Muscle of back (tissue), 11 donors: Measurements from ENCODE around the gene PRKAG2. TPM values are rescaled to one million over a fixed set of nuclear protein-coding genes. Genes with fewer than 3 reads are reported as not detected.
"Not testable (repeated sequence)": the region's sequence is repeated elsewhere in the genome, so short reads cannot be mapped to it uniquely, and the experiment has no call there.

Experiments
- DNase-seq, 3 donors: peaks; one replicate each; pipeline versions ENCODE4 v3.0.0 to v3.0.0-alpha.2; 2013
- polyA plus RNA-seq, 10 donors: library from polyadenylated mRNA; unstranded; fragments of 120-200 nt; gene quantifications; one replicate each; pipeline ENCODE4 v1.2.1, GENCODE V29; 2013; ENCODE audit not compliant: insufficient read length in 10 of 10

Gene PRKAG2
- polyA plus RNA-seq, 10 donors = 11.5 to 17.2 (median 15.0) TPM

GRCh38 chr7:151790095-151790829 lies 86.7 kb downstream of the PRKAG2 start:
- DNase-seq = no peak

DNA sequence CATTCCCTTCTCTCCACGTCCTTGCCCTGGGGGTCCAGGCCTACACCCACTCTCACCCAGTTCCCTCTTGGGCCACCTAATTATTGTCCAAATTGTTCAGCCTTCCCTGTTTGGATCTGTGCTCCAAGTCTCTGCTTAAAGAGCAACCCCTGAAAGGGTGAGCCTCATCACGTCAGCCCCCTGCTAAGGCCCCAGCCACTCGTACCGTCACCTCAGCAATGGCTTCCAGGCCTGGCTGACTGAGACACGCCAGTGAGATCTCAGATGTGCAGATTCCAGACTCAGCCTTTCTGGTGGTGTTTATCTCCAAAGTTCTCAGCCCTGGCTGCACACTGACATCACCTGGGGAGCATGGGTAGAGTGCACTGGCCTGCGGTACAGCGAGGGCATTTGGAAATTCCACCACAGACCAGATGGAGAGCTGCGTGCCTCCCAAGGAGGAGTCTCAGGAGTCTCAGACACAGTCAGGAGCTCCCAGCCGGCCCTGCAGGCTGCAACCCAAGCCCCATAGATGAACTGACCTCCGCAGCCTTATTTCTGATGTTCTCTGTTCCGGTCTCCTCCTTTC lies 87.5 kb downstream of the PRKAG2 start:
- no peak for DNase-seq

DNA sequence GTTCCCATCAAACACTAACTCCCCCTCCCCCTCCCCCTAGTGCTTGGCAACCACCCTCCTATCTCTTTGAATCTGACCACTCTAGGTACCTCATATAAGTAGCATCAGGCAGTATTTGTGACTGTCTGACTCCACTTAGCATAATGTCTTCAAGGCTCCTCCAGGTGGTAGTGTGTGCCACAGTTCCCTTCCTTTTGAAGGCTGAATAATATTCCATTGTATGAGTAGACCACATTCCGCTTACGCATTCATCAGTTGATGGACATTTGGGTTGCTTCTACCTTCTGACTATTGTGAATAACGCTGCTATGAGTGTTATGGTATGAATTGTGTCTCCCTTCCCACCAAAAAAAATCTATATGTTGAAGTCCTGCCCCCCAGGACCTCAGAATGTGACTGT lies 89.6 kb downstream of the PRKAG2 start:
- no peak for DNase-seq

DNA sequence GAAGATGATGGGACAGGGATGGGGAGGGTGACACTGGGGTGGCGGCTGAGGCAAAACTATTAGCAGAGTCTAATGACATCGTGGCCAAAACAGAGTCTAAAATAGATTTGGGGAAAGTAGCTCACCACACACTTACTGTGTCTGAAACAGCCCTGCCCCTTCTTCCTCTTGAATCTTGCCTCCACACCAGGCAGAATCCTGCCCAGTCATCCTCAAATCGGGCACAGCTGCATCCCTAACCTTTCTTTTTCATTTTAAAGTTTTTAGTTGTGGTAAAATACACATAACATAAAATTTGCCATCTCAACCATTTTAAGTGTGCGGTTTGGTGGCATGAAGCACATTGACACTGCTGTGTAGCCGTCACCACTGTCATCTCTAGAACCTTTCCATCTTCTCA lies 90.0 kb downstream of the PRKAG2 start:
- DNase-seq = no peak

DNA sequence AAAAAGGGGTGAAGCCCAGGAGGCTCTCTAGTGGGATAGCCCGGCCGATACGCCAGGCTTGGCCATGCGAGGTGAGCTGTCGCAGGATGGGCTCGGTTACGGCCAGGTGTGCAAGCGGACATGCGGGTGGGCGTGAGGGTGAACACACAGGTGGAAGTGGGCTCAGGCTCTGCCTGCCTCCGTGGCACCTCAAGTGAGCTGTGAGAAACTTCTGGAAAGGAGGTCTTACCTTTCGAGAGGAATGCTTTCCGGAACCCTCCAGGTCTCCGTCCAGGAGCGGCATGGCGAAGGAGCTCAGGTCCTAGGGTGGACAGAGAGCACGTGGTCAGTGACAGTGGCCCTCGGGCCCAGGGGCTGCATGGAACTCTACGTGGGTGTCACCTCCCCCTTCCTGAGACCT lies 90.7 kb downstream of the PRKAG2 start:
- DNase-seq = no peak

DNA sequence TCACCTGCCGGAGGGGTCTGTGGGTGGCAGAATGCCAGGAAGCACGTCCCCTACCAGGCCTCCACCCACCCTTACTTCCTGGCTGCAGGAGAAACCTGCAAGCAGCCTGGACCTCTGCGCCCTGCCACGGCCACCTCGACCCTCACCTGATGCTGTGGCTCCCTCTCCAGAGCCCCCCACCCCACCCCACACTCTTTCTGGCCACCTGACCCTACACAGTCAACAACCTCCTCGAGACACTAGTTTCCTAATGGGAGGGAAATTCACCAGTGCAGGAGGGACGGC lies 91.3 kb downstream of the PRKAG2 start:
- DNase-seq = no peak

DNA sequence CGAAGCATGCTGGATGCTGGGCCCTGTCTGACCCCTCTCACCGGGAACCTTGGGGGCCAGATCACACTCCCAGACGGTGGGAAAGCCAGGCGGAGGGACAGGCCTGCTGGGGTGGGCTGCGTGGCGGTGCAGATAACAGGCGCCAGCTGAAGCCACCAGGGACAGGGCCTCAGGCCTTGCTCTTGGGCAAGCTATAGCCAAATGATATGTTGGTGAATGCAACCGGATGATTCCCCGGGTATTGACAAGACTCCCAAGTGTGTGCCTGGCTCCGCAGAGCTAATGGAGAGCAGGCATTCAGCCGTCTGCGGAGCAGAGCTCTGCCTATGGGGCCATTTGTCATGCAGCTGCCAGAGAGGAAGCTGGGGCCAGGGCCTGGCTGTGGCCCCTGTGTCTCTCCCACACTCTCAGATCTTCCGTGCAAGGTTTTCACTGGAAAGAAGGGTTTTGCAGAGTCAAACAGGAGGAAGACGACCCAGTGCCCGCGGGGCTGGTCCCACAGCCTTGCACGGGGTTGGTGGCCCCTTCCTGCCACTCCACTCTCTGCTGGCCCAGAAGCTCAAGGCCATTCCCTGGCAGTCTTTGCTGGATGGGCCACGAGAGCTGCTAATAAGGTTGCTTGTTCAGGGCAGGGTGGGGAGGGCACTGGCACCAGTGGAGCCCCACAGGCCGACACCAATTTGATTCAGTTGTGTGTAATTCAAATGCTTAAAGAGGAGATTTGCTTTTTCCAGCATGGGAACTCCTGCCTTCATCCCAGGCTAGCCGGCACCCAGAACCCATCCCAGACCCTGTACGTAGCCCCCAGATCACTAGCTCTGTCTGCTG lies 91.8 kb downstream of the PRKAG2 start:
- DNase-seq = no peak

GRCh38 chr7:151783958-151784575 lies 92.8 kb downstream of the PRKAG2 start:
- DNase-seq = no peak

GRCh38 chr7:151782598-151783448 lies 94.1 kb downstream of the PRKAG2 start:
- DNase-seq = peak; percentile 25 to 72 (median 48)

DNA sequence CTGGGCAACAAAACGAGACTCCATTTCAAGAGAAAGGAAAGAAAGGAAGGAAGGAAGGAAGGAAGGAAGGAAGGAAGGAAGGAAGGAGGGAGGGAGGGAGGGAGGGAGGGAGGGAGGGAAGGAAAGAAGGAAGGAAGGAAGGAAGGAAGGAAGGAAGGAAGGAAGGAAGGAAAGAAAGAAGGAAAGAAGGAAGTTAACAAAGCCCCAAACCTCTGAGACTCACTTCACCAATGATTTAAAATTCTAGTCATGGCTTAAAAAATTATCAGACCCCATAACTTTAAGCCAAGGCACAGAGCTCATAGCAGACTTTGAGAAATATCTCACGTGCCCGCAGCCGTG lies 94.7 kb downstream of the PRKAG2 start:
- DNase-seq = not testable (repeated sequence)

DNA sequence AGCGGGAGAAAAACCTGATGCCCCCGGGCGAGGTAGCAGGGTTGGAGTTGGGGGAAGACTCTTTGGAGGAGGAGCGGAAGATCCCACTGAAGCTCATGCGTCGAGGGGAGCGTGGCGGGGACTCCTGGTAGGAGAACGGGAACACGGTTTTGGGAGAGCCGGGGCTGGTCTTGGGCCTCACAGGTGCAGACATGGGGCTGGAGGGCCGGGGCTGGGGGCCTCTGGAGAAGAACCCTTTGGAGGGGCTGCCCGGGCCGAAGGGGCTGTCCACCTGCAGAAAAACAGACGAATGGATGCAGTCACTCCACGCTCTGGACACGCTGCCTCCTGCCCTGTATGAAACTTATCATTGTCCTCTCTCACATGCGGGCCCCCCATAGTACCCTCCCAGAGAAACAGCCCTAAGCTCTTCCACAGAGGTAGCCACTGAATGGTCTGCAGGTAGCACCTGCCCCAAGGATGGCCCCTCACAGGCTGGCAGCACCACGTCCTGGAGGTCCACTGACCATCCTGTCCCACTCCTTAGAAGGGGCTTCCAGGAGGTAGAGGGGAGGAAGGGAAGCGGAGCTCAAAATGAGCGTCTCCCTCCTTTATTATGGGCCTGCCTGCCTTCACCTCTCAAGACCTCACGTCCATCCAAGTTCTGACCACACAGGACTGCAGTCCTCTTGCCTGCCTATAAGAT lies 95.6 kb downstream of the PRKAG2 start:
- DNase-seq = no peak

GRCh38 chr7:151780631-151781030 lies 96.3 kb downstream of the PRKAG2 start:
- no peak for DNase-seq

GRCh38 chr7:151779678-151780077 lies 97.2 kb downstream of the PRKAG2 start:
- DNase-seq = no peak

- no peak for DNase-seq
These were observed 97.7 kb downstream of the PRKAG2 start for GRCh38 chr7:151779255-151779654.

DNA sequence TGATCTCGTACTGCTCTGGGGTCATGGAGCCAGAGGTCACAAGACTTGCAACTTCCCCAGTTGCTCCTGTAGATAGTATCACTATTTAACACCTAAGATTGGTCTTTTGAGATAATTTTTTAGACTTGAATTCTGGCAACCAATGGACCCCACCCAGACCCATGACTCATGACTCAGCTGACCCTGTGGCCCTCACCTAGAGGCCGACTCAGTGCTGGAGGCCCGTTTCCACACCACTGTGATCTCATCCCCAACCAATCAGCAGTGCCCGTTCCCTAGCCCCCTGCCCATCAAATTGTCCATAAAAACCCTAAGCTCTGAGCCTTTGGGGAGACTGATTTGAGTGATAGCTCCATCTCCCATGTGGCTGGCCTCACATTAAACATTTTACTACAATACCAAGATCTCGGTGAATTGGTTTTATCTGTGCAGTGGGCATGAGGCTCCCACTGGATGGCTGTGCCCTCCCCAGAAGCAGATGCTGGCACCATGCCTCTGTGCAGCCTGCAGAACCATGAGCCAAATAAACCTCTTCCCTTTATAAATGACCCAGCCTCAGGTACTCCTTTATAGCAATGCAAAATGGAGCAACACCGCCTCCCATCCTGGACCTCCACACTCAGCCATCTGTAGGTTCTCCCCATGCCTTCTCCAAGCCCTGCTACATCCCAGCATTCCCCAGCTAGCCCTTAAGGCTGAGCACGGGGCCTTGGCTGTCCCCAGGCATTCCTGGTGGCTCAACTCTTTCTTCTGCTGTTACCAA lies 98.8 kb downstream of the PRKAG2 start:
- no peak for DNase-seq

GRCh38 chr7:151777495-151777880 lies 99.4 kb downstream of the PRKAG2 start:
- no peak for DNase-seq

DNA sequence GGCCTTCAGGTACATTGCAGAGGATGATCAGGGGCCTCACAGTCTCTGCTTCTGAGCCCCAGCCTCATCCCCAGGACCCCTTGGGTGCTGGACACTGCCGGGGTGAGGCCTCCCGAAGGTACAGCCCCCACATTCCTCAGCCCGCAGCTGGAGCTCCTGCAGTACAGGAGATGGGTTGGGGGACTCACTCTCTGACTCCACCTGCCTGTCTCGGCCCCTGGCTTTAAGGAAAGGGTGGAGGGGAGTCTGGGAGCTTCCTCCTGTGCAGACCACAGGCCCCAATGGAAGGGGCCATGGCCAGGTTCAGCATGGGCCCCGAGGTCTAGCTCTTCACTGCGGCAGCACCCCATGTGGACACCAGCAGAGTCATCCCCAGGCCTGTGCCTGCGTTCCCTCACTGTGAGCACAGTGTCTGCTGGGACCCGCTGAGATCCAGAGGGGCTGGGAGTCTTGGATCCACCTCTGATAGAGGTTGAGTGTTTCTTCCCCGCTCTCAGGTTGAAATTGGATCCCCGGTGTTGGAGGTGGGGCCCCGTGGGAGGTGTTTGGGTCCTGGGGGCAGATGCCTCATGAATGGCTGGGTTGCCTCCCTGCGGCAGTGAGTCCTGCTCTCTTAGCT lies 99.9 kb downstream of the PRKAG2 start:
- no peak for DNase-seq

DNA sequence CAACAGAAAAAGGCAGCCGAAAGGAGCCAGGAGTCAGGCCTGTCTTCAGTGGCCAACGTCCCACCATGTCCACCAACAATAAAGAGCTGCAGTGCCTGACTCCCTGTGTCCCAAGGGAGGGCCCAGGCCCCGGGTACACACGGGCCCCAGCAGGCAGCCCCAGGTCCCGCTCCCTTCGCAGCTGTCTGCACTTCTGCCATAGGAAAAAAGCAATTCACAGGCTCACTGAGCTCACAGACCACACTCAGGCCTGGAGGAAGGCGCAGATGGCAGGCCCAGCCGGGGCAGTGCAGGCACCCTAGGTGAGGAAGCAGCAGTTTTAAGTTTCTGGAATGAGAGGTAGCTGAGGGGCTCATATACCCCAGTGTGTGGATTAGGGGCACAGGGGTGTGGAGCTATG lies 100.5 kb downstream of the PRKAG2 start:
- no peak for DNase-seq

GRCh38 chr7:151775547-151776443 lies 101.1 kb downstream of the PRKAG2 start:
- DNase-seq = no peak
